Chondrocyte (in vitro differentiated cells): ENCODE measurements around the gene AGFG2. TPM values are rescaled to one million over a fixed set of nuclear protein-coding genes. Genes with fewer than 3 reads are reported as not detected.
A peak's percentile ranks its signal among the peaks of the same experiment; 100 is the strongest.

Source experiments
- DNase-seq: peaks from one replicate; pipeline ENCODE4 v3.0.0; 2021; ENCODE audit warnings: mixed read lengths, low spot score
- H3K27ac Mint-ChIP-seq: one replicate; pipeline ENCODE4 v1.8.0; 2021; ENCODE audit warnings: mild to moderate bottlenecking, moderate library complexity, mixed read lengths; ENCODE audit not compliant: unreplicated experiment
- H3K27me3 Mint-ChIP-seq: 2 replicates; pipeline ENCODE4 v1.8.0; 2021; ENCODE audit warnings: low read depth, mixed read lengths
- H3K36me3 Mint-ChIP-seq: 2 replicates; pipeline ENCODE4 v1.8.0; 2021; ENCODE audit warnings: low read depth, mixed read lengths
- H3K4me1 Mint-ChIP-seq: 2 replicates; pipeline ENCODE4 v1.8.0; 2021; ENCODE audit warnings: low read depth, mild to moderate bottlenecking, mixed read lengths
- H3K4me3 Mint-ChIP-seq: one replicate; pipeline ENCODE4 v1.8.0; 2021; ENCODE audit warnings: mild to moderate bottlenecking, moderate library complexity, mixed read lengths; ENCODE audit not compliant: unreplicated experiment
- H3K9me3 Mint-ChIP-seq: 2 replicates; pipeline ENCODE4 v1.8.0; 2021; ENCODE audit warnings: low read depth, mixed read lengths
- CTCF ChIP-seq: fragments of 200-600 bp; sonication (generic); IDR thresholded peaks from 2 replicates; pipeline ENCODE4 v1.5.0; 2021; ENCODE audit warnings: antibody characterized with exemption, mild to moderate bottlenecking, moderate library complexity
- total RNA-seq: library from RNA; stranded (reverse); gene quantifications from 3 replicates; pipeline ENCODE4 v1.2.1, GENCODE V29; 2021

AGFG2 gene
- total RNA-seq, 1 donor from 2014 or later, result 8.2 TPM

- DNase-seq, result no peak
- Mint-ChIP-seq H3K9me3 (no peaks in the 10 kb centered on the region), H3K36me3 (no peaks in the 10 kb centered on the region), H3K4me1 (peaks cover 3% of the 10 kb centered on the region), H3K27me3 (no peaks in the 10 kb centered on the region), H3K4me3 (peak overlapping the region; percentile 45), H3K27ac (no peak overlapping the region)
- TF ChIP-seq CTCF, result peak; percentile 64
Measured at GRCh38 chr7:100568896-100569844, 30.2 kb downstream of the AGFG2 start.

GRCh38 chr7:100570954-100571828 lies 32.2 kb downstream of the AGFG2 start:
- Mint-ChIP-seq H3K27ac (no peak overlapping the region), H3K4me1 (peaks cover 3% of the 10 kb centered on the region), H3K27me3 (no peaks in the 10 kb centered on the region), H3K36me3 (peaks cover 6% of the 10 kb centered on the region), H3K9me3 (no peaks in the 10 kb centered on the region), H3K4me3 (no peak overlapping the region)
- TF ChIP-seq CTCF, result no peak
- DNase-seq, result no peak

DNA sequence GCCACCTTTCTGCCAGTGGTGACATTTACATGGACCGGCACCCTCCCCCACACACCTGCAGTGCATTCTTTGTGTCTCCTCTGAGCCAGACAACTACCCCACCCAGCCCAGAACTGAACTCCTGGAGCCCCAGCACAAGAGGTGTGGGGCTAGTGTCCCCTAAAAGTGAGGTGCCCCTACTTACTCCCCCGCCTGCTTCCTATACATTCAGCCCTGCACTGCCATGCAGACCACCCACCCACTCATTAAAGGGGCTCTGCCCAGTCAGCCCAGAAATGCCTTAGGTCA lies 32.8 kb downstream of the AGFG2 start:
- Mint-ChIP-seq H3K27me3 (no peaks in the 10 kb centered on the region), H3K27ac (no peak overlapping the region), H3K9me3 (no peaks in the 10 kb centered on the region), H3K4me3 (no peak overlapping the region), H3K4me1 (peaks cover 3% of the 10 kb centered on the region), H3K36me3 (peaks cover 8% of the 10 kb centered on the region)
- DNase-seq, result no peak
- TF ChIP-seq CTCF, result no peak

DNA sequence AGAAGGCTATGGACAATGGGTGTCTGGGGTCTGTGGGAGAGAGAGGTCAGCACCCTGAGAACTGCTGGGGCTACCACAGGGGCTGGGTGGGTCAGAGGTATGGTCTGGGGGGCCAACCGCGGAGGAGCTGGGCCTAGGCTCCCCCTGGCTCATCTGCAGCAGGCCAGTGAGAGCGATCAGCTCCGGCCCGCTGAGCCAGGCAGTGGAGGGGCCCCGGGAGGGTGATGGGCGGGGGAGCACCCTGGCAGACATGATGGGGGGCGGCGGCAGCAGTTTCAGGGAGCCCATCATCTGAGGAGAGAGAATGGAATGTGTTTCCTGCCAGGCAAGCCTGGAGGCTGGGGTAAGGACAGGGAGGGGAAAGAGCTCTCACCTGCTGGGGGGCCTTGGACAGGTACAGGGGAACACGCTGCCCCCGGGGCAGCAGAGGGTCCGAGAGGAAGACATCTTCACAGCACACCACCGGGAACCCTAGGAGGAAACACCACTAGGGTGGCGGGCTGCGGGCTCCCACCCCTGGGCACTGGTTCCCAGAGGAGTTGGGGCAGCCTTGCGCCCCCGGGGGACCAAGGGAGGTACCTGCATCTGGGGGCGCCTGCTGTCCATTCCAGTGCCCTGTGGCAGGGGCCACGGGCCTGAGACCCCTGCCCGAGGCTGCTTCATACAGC lies 33.4 kb downstream of the AGFG2 start:
- H3K27ac Mint-ChIP-seq, result no peak overlapping the region
- DNase-seq, result no peak
- no peak for TF ChIP-seq CTCF
- no peaks in the 10 kb centered on the region for H3K27me3 Mint-ChIP-seq
- H3K36me3 Mint-ChIP-seq, result peaks cover 9% of the 10 kb centered on the region
- no peaks in the 10 kb centered on the region for H3K9me3 Mint-ChIP-seq
- peaks cover 3% of the 10 kb centered on the region for H3K4me1 Mint-ChIP-seq
- no peak overlapping the region for H3K4me3 Mint-ChIP-seq
